HEK293 (cell line): ENCODE measurements around the gene MYO3A.

ENCODE experiments used
- YY1 ChIP-seq: fragments of 450-650 bp; formaldehyde crosslinking; IDR thresholded peaks from 2 replicates; pipeline ENCODE4 v1.5.1; 2018; ENCODE audit warnings: missing biosample characterization, missing genetic modification characterization
- ZNF169 ChIP-seq: fragments of 450-650 bp; formaldehyde crosslinking; IDR thresholded peaks from 2 replicates; pipeline ENCODE4 v1.5.1; 2016; ENCODE audit warnings: missing biosample characterization, missing genetic modification characterization
- ZNF274 ChIP-seq, 2 experiments: fragments of 200-500 bp in 1 of 2; fragments of 450-650 bp in 1 of 2; sonication (Bioruptor generic) in 1 of 2; formaldehyde crosslinking in 1 of 2; IDR thresholded peaks; 2 replicates each; pipeline versions ENCODE4 v1.5.1 to v1.6.1; 2014 to 2016; ENCODE audit warnings: borderline replicate concordance in 1 of 2, inconsistent platforms in 1 of 2, low read length in 1 of 2, missing biosample characterization in 1 of 2, missing genetic modification characterization in 1 of 2
- ZNF292 ChIP-seq: fragments of 450-650 bp; formaldehyde crosslinking; IDR thresholded peaks from 2 replicates; pipeline ENCODE4 v1.5.1; 2016; ENCODE audit warnings: low read depth, missing biosample characterization, missing genetic modification characterization, borderline replicate concordance
- ZNF311 ChIP-seq: fragments of 450-650 bp; formaldehyde crosslinking; IDR thresholded peaks from 2 replicates; pipeline ENCODE4 v1.5.1; 2017; ENCODE audit warnings: missing biosample characterization, missing genetic modification characterization, borderline replicate concordance
- ZNF707 ChIP-seq: fragments of 450-650 bp; formaldehyde crosslinking; IDR thresholded peaks from 2 replicates; pipeline ENCODE4 v1.5.1; 2016; ENCODE audit warnings: missing biosample characterization, missing genetic modification characterization
- TF ChIP-seq, protein P1 (sequence below): fragments of 450-650 bp; formaldehyde crosslinking; IDR thresholded peaks from 2 replicates; pipeline ENCODE4 v1.5.1; 2016; ENCODE audit warnings: missing biosample characterization, missing genetic modification characterization
- TF ChIP-seq, protein P2 (sequence below): fragments of 450-650 bp; formaldehyde crosslinking; IDR thresholded peaks from 2 replicates; pipeline ENCODE4 v1.5.1; 2016; ENCODE audit warnings: missing biosample characterization, missing genetic modification characterization, borderline replicate concordance
- TF ChIP-seq, protein P3 (sequence below): sonication (generic); formaldehyde crosslinking; IDR thresholded peaks from 2 replicates; pipeline ENCODE4 v1.8.1; 2022; ENCODE audit warnings: mild to moderate bottlenecking, moderate library complexity, missing genetic modification reagents
- TF ChIP-seq, protein P4 (sequence below): fragments of 450-650 bp; formaldehyde crosslinking; IDR thresholded peaks from 2 replicates; pipeline ENCODE4 v1.5.1; 2016; ENCODE audit warnings: missing biosample characterization, missing genetic modification characterization
- TF ChIP-seq, protein P5 (sequence below): fragments of 450-650 bp; formaldehyde crosslinking; IDR thresholded peaks from 2 replicates; pipeline ENCODE4 v1.5.1; 2016; ENCODE audit warnings: missing biosample characterization, missing genetic modification characterization
- TF ChIP-seq, protein P6 (sequence below): fragments of 450-650 bp; IDR thresholded peaks from 2 replicates; pipeline ENCODE4 v1.5.1; 2018; ENCODE audit warnings: missing biosample characterization, missing genetic modification characterization

DNA sequence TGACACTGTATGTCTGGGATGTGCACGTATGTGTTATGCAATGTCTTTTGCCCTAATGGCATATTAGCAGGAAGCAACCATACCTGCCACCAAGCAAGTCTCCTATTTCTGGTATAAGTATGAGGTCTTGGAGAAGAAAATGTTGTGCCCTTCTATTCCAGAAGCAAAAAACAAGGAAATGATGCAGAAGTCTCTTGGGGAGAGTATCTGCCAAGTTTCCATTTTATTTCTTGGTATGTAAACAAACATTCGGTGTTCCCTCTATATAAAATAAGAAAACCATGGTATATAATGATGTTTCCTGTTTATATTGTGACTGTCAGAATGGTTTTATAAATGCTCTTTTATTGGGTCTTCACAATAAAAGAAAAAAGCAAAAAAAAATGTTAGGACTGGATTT is 19.3 kb upstream of the MYO3A start:
- TF ChIP-seq, protein P1, sequence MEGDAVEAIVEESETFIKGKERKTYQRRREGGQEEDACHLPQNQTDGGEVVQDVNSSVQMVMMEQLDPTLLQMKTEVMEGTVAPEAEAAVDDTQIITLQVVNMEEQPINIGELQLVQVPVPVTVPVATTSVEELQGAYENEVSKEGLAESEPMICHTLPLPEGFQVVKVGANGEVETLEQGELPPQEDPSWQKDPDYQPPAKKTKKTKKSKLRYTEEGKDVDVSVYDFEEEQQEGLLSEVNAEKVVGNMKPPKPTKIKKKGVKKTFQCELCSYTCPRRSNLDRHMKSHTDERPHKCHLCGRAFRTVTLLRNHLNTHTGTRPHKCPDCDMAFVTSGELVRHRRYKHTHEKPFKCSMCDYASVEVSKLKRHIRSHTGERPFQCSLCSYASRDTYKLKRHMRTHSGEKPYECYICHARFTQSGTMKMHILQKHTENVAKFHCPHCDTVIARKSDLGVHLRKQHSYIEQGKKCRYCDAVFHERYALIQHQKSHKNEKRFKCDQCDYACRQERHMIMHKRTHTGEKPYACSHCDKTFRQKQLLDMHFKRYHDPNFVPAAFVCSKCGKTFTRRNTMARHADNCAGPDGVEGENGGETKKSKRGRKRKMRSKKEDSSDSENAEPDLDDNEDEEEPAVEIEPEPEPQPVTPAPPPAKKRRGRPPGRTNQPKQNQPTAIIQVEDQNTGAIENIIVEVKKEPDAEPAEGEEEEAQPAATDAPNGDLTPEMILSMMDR (tag by site-specific recombination), result no peak
- TF ChIP-seq ZNF311 (no peak), ZNF169 (tag by site-specific recombination) (no peak), YY1 (no peak), ZNF707 (tag by site-specific recombination) (no peak), ZNF292 (no peak), ZNF274 (IDR thresholded peaks at IDR 0.05; ENCODE audit: low read length) (no peak), ZNF274 (tag by site-specific recombination; IDR thresholded peaks at IDR 0.05; ENCODE audit: borderline replicate concordance) (no peak)
- TF ChIP-seq, protein P2, sequence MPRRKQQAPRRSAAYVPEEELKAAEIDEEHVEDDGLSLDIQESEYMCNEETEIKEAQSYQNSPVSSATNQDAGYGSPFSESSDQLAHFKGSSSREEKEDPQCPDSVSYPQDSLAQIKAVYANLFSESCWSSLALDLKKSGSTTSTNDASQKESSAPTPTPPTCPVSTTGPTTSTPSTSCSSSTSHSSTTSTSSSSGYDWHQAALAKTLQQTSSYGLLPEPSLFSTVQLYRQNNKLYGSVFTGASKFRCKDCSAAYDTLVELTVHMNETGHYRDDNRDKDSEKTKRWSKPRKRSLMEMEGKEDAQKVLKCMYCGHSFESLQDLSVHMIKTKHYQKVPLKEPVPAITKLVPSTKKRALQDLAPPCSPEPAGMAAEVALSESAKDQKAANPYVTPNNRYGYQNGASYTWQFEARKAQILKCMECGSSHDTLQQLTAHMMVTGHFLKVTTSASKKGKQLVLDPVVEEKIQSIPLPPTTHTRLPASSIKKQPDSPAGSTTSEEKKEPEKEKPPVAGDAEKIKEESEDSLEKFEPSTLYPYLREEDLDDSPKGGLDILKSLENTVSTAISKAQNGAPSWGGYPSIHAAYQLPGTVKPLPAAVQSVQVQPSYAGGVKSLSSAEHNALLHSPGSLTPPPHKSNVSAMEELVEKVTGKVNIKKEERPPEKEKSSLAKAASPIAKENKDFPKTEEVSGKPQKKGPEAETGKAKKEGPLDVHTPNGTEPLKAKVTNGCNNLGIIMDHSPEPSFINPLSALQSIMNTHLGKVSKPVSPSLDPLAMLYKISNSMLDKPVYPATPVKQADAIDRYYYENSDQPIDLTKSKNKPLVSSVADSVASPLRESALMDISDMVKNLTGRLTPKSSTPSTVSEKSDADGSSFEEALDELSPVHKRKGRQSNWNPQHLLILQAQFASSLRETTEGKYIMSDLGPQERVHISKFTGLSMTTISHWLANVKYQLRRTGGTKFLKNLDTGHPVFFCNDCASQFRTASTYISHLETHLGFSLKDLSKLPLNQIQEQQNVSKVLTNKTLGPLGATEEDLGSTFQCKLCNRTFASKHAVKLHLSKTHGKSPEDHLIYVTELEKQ (tag by site-specific recombination), result no peak
- TF ChIP-seq, protein P3, sequence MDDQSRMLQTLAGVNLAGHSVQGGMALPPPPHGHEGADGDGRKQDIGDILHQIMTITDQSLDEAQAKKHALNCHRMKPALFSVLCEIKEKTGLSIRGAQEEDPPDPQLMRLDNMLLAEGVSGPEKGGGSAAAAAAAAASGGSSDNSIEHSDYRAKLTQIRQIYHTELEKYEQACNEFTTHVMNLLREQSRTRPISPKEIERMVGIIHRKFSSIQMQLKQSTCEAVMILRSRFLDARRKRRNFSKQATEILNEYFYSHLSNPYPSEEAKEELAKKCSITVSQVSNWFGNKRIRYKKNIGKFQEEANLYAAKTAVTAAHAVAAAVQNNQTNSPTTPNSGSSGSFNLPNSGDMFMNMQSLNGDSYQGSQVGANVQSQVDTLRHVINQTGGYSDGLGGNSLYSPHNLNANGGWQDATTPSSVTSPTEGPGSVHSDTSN (CRISPR knock-in tag), result no peak
- TF ChIP-seq, protein P4, sequence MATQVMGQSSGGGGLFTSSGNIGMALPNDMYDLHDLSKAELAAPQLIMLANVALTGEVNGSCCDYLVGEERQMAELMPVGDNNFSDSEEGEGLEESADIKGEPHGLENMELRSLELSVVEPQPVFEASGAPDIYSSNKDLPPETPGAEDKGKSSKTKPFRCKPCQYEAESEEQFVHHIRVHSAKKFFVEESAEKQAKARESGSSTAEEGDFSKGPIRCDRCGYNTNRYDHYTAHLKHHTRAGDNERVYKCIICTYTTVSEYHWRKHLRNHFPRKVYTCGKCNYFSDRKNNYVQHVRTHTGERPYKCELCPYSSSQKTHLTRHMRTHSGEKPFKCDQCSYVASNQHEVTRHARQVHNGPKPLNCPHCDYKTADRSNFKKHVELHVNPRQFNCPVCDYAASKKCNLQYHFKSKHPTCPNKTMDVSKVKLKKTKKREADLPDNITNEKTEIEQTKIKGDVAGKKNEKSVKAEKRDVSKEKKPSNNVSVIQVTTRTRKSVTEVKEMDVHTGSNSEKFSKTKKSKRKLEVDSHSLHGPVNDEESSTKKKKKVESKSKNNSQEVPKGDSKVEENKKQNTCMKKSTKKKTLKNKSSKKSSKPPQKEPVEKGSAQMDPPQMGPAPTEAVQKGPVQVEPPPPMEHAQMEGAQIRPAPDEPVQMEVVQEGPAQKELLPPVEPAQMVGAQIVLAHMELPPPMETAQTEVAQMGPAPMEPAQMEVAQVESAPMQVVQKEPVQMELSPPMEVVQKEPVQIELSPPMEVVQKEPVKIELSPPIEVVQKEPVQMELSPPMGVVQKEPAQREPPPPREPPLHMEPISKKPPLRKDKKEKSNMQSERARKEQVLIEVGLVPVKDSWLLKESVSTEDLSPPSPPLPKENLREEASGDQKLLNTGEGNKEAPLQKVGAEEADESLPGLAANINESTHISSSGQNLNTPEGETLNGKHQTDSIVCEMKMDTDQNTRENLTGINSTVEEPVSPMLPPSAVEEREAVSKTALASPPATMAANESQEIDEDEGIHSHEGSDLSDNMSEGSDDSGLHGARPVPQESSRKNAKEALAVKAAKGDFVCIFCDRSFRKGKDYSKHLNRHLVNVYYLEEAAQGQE (tag by site-specific recombination), result no peak
- TF ChIP-seq, protein P5, sequence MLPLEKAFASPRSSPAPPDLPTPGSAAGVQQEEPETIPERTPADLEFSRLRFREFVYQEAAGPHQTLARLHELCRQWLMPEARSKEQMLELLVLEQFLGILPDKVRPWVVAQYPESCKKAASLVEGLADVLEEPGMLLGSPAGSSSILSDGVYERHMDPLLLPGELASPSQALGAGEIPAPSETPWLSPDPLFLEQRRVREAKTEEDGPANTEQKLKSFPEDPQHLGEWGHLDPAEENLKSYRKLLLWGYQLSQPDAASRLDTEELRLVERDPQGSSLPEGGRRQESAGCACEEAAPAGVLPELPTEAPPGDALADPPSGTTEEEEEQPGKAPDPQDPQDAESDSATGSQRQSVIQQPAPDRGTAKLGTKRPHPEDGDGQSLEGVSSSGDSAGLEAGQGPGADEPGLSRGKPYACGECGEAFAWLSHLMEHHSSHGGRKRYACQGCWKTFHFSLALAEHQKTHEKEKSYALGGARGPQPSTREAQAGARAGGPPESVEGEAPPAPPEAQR (tag by site-specific recombination), result no peak
- TF ChIP-seq, protein P6, sequence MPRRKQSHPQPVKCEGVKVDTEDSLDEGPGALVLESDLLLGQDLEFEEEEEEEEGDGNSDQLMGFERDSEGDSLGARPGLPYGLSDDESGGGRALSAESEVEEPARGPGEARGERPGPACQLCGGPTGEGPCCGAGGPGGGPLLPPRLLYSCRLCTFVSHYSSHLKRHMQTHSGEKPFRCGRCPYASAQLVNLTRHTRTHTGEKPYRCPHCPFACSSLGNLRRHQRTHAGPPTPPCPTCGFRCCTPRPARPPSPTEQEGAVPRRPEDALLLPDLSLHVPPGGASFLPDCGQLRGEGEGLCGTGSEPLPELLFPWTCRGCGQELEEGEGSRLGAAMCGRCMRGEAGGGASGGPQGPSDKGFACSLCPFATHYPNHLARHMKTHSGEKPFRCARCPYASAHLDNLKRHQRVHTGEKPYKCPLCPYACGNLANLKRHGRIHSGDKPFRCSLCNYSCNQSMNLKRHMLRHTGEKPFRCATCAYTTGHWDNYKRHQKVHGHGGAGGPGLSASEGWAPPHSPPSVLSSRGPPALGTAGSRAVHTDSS (tag by site-specific recombination), result no peak
